Psoas muscle (tissue), 8 donors: ENCODE results near the gene CAPRIN1. TPM values are rescaled to one million over a fixed set of nuclear protein-coding genes. Genes with fewer than 3 reads are reported as not detected.

ENCODE experiments used
- ATAC-seq, 4 donors: fragments of 200-7000 bp; cut with Tn5 transposase; one replicate each; pipeline ENCODE4 v1.9.1; 2020; ENCODE audit warnings: moderate library complexity in 3 of 4, mild to moderate bottlenecking in 2 of 4
- DNase-seq, 2 donors: peaks; one replicate each; pipeline ENCODE4 v3.0.0-alpha.2; 2020
- H3K27ac ChIP-seq: fragments of 200-600 bp; one replicate; pipeline ENCODE4 v1.8.0; 2022
- H3K27me3 ChIP-seq, 3 donors: fragments of 200-600 bp in 1 of 3; one replicate each; pipeline versions ENCODE4 v1.6.1 to v1.8.0; 2013 to 2022; ENCODE audit warnings: low read length in 2 of 3, mild to moderate bottlenecking in 2 of 3, moderate library complexity in 1 of 3; ENCODE audit not compliant: insufficient read depth in 3 of 3
- H3K36me3 ChIP-seq, 2 donors: fragments of 200-600 bp in 1 of 2; one replicate each; pipeline versions ENCODE4 v1.6.1 to v1.8.0; 2013 to 2022; ENCODE audit warnings: low read depth in 1 of 2, mild to moderate bottlenecking in 1 of 2, moderate library complexity in 1 of 2; ENCODE audit not compliant: insufficient read depth in 1 of 2
- H3K4me1 ChIP-seq: fragments of 200-600 bp; one replicate; pipeline ENCODE4 v1.8.0; 2022
- H3K4me3 ChIP-seq: fragments of 200-600 bp; one replicate; pipeline ENCODE4 v1.8.0; 2022; ENCODE audit warnings: mild to moderate bottlenecking
- H3K9me3 ChIP-seq: fragments of 200-600 bp; one replicate; pipeline ENCODE4 v1.8.0; 2022
- CTCF ChIP-seq: fragments of 200-600 bp; IDR thresholded peaks from one replicate; pipeline ENCODE4 v1.8.0; 2022; ENCODE audit warnings: antibody characterized with exemption
- WGBS, 3 donors: extraction: QIAGEN DNeasy Blood & Tissue Kit; methylation state at CpG; one replicate each; pipeline versions ENCODE4 v1.1.6 to v1.1.7; 2013; 5-methylcytosine and 5-hydroxymethylcytosine counted together
- intact Hi-C, 2 donors: fragments of 100-400 bp; cut with DNase I; formaldehyde crosslinking; loops; one replicate each; pipeline versions ENCODE4 v1.11.0 to v1.14.2; 2022
- polyA plus RNA-seq, 3 donors: library from polyadenylated mRNA; stranded (reverse); fragments of 200-250 nt; gene quantifications; one replicate each; pipeline ENCODE4 v1.2.3, GENCODE V29; 2013
- total RNA-seq, 4 donors: library from RNA; stranded (reverse); fragmentation: NEBNext Ultra II Directional in 2 of 4; extraction: Animal tissue kit (Norgen Biotek cat#: 25700) in 2 of 4; gene quantifications; one replicate each; pipeline versions ENCODE4 v1.2.1 to v1.2.4, GENCODE V29; 2021 to 2023
- donor health status: healthy with polysubstance abuse.
- donor health status: DM: no; HTN: no; CAD: no; lungs with moderate emphysema.
- donor health status: Bipolar disorder and iron deficiency.
- donor health status: healthy.
- donor health status: DM: yes; HTN: yes; CAD: no.
- donor health status: DM: no; HTN: no; CAD: no.
- donor health status: DM: no; HTN: no; CAD: no.
- donor health status: DM: yes; HTN: yes; CAD: no.

CAPRIN1 gene
- total and polyA plus RNA-seq, 7 donors = 31.4 to 122 (median 70.3) TPM

DNA sequence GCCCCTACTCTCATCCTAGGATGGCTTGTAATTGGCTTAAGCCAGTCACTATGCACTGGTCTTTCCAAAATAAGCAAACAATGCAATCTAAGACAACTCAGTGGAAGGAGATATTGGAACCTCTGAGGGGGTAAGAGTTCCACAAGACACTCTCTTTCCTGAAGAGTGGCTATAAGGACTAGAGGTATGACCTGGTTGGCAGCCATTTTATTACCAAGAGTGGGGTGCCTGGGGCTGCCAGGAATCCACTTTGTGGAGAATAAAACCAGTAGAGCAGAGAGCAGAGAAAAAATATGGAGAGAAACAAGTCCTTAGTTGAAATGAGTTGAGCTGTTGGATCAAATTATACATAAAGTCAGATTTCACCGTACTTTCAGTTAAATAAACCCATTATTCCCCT, 38.8 kb upstream of the CAPRIN1 start:
- H3K27ac ChIP-seq = no peak overlapping the region
- no peaks in the 10 kb centered on the region for H3K27me3 ChIP-seq
- no peak overlapping the region for H3K4me3 ChIP-seq
- no peak for DNase-seq
- no peaks in the 10 kb centered on the region for H3K9me3 ChIP-seq
- intact Hi-C loops = no loop called here
- H3K36me3 ChIP-seq = no peaks in the 10 kb centered on the region
- ATAC-seq = no peak
- no peak for TF ChIP-seq CTCF
- 85 to 93% (median 93%) methylated on average over 1 of the region's 1 CpG for WGBS, 3 donors
- no peaks in the 10 kb centered on the region for H3K4me1 ChIP-seq

DNA sequence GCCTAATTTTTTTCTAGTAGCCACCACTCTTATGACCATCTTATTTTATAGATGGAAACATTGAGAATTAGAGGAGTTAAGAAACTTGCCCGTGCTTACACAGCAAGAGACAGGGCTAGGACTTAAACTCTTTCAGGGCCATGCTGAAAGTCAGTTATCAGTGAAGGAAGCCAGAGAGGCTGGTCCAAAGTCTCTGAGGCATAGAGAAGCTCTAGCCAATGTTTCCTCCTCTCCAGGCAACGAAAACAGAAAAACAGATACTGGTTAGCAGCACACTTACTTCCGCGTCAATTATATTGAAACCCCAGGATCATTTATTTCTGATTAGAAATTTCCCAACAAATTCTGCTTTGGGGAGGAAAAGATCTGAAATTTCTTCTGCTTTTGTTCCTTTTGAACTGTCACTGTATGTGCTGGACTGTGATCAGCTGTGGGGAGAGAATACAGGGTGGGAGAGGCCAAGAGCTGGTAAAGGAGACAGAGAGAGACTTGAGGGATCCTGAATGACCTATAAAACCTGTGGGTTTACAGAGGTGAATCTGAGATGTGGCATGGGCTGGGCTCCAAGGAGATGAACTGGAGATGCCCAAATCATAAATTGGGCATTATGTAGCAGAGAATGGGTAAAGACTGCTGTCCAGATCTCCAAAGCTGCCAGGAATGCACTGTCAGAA, 37.5 kb upstream of the CAPRIN1 start:
- Histone ChIP-seq H3K4me1 (no peaks in the 10 kb centered on the region), H3K27ac (no peak overlapping the region), H3K27me3 (no peaks in the 10 kb centered on the region), H3K9me3 (no peaks in the 10 kb centered on the region), H3K4me3 (no peak overlapping the region), H3K36me3 (no peaks in the 10 kb centered on the region)
- 75 to 89% (median 85%) methylated on average over 4 of the region's 4 CpGs for WGBS, 3 donors
- intact Hi-C loops = no loop called here
- DNase-seq (no peak), ATAC-seq (no peak)
- TF ChIP-seq CTCF = no peak

DNA sequence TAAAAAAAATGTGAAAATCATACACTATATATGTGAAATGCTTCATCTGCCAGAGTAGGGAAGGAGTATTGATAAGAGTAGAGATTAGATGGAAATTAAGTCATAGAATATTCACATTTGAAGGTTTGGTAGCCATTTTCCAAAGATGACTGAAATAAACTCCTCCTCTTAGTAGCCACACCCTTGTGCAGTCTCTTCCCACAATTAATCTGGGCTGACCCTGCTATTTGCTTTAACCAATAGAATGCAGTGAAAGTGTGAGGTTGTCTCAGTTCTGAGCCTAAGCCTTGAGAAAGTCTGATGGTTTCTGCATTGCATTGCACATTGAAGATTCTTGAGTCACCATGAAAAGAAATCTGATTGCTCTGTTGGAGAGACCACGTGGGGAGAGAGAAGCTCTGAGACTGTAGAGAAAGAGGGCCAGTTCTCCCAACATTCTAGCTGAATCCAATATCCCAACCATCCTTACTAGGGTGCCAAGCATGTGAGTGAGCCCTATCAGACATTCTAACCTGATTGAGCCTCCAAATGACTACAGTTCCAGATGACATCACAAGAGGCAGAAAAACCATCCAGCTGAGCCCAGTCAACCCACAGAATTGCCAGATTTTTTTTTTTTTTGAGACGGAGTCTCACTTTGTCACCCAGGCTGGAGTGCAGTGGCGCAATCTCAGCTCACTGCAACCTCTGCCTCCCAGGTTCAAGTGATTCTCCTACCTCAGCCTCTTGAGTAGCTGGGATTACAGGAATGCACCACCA, 29.4 kb upstream of the CAPRIN1 start:
- H3K4me1 ChIP-seq = no peaks in the 10 kb centered on the region
- no peaks in the 10 kb centered on the region for H3K27me3 ChIP-seq
- no peak for DNase-seq
- ATAC-seq = no peak
- H3K36me3 ChIP-seq = no peaks in the 10 kb centered on the region
- intact Hi-C loops = no loop called here
- 57 to 79% (median 71%) methylated on average over 3 of the region's 3 CpGs for WGBS, 3 donors
- H3K27ac ChIP-seq = no peak overlapping the region
- no peak for TF ChIP-seq CTCF
- H3K9me3 ChIP-seq = no peaks in the 10 kb centered on the region
- H3K4me3 ChIP-seq = no peak overlapping the region

DNA sequence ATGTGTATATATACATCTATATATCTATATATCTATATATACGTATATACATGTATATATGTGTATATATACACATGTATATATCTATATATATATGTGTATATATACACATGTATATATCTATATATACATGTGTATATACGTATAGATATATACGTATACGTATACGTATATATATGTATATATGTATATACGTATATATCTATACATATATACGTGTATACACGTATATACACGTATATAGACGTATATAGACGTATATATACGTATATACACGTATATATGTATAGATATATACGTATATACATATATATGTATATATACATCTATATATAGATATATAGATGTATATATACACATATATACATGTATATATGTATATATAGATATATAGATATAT, 25.1 kb upstream of the CAPRIN1 start:
- Histone ChIP-seq H3K4me1 (peaks cover 22% of the 10 kb centered on the region), H3K36me3 (no peaks in the 10 kb centered on the region), H3K4me3 (no peak overlapping the region), H3K27me3 (no peaks in the 10 kb centered on the region), H3K27ac (no peak overlapping the region), H3K9me3 (no peaks in the 10 kb centered on the region)
- intact Hi-C loops = no loop called here
- no peak for TF ChIP-seq CTCF
- no peak for DNase-seq
- ATAC-seq = no peak
- WGBS, 3 donors = 86 to 88% (median 88%) methylated on average over 14 of the region's 14 CpGs
